HG03457 (cell line): Measurements from ENCODE around the gene PDCD6IP.
"Not testable (repeated sequence)": the region's sequence is repeated elsewhere in the genome, so short reads cannot be mapped to it uniquely, and the experiment has no call there.

Experiments used
- ATAC-seq: cut with Tn5 transposase; IDR thresholded peaks from one replicate; pipeline ENCODE4 v1.9.1; 2021; ENCODE audit warnings: moderate number of reproducible peaks; ENCODE audit not compliant: unreplicated experiment

PDCD6IP gene

DNA sequence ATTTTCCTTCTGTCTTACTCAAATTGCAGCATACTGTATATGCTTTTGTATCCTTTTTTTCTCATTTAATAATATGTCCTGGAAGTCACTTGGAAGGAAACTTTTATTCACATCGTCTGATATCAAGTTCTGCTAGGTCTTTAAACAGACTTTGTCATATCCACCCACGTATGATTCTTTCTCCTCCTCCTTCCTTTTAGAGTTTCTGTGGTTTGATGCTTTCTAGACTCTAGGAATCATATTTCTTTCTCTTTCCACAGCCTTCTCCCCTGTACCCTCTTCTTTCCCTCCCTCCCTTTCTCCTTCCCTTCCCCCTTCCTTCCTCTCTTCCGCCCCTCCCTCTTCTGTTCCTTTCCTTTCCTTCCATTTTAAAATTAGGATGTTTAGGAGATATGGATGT lies 52.2 kb downstream of the PDCD6IP start:
- not testable (repeated sequence) for ATAC-seq

DNA sequence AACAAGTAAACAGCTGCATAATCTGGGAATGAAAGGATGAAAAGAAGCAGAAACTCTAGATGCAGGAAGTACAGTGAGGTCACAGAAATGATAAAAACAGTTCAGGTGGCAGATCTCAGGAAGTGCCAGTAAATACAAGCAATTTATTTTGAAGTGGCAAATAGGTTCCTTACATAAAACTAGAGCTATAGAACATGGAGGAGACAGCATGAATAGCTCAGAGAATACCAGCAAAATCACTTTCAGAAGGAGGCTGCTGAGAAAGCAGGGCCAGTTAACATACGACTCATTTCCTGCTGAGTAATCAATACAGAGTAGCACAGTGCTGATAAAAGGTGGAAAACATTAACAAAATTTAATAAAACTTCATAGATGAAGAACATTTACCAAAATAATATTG lies 57.0 kb downstream of the PDCD6IP start:
- not testable (repeated sequence) for ATAC-seq

DNA sequence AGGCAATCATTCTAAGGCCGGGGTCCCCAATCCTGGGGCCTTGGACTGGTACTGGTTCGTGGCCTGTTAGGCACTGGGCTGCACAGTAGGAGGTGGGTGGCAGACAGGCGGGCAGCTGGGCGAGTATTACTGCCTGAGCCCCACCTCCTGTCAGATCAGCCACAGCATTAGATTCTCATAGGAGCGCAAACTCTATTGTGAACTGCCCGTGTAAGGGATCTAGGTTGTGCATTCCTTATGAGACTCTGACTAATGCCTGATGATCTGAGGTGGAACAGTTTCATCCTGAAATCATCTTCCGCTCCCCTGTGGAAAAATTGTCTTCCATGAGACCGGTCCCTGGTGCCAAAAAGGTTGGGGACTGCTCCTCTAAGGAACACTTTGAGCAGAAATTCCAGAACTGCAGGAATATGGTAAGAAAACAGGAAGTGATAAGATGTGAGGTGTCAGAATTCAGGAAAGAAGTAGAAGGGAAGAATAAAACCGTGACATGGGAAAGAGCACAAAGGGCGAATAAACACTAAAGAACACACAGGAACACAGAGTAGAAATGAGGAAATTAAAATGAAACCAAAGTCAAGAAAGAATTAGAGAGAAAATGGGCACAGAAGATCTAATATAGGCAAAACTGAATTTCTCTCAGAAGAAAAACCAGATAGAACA lies 57.6 kb downstream of the PDCD6IP start:
- ATAC-seq, result no peak

DNA sequence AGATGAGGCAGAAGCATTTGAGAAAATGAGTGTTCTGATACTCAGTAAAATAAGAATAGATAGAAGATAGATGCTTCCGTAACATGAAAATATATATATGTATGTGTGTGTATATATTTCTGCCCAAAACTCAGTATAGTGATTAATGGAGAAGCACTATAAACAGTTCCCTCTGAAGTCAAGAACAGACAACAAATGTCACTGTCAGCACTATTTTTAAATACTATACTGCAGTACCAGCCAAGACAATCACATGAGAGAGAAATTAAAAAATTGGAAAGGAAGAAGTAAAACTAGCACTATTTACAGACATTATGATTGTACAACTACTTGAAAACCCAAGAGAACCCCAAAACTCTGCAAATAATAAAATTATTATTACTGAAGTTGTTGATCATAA lies 59.3 kb downstream of the PDCD6IP start:
- not testable (repeated sequence) for ATAC-seq

DNA sequence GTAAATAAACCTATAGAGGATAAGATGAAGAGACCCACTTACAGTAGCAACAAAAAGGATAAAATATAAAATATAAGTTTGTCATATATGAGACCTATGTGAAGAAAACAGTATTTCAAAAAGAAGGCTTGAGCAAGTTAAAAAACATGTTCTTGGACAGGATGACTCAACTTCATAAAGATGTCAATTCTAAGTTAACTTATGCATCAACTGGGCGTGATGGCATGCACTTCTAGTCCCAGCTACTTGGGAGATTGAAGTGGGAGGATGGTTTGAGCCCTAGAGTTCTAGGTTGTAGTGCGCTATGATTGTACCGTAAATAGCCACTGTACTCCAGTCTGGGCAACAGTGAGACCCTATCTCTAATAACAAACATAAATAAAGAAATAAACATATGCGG lies 59.7 kb downstream of the PDCD6IP start:
- ATAC-seq, result no peak

DNA sequence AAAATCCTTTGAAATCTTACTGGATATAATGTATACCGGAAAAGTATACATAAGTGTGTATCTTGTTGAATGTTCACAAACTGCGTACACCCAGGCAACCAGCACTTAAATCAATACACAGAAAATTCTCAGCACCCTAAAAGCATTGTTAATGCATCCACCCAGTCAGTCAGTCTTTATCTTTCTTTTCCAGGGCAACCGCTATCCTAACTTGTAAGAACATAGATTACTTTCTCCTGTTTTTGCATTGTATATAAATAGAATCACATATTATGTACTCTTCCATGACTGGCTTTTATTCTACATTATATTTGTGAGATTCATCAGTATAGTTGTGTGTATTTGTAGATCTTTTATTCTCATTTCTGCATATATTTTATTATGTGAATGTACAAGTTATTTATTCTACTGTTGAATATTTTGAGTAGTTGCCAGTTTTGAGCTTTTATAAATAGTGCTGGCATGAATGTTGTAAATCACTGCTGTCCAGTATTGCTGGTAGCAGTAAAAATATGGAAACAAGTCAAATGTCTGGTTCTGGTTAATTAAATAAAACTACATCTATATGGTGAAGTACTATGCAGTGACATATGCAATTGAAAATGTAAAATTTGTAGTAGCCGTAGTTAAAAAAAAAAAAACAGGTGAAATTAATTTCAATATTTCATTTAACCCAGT lies 62.1 kb downstream of the PDCD6IP start:
- no peak for ATAC-seq

GRCh38 chr3:33865133-33865532 lies 66.7 kb downstream of the PDCD6IP start:
- ATAC-seq, result no peak

DNA sequence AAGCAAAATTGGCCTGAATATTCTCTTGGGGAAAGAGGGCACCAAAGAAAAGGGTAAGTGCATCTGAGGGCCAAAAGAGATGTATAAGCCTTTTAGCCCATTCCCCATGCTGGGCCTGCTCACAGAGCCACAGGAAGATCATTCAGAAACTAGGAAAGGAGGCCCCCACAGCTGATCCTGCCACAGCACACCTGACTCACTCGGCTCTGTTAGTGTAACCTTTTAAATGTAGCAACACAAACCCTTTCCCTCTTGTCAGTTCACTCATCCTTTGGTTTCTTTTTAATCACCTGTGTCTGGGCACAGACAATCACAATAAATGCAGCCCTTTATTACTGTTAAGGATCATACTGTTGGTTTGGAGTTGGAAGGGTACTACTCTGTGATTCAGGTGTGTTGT lies 69.9 kb downstream of the PDCD6IP start:
- ATAC-seq, result no peak

DNA sequence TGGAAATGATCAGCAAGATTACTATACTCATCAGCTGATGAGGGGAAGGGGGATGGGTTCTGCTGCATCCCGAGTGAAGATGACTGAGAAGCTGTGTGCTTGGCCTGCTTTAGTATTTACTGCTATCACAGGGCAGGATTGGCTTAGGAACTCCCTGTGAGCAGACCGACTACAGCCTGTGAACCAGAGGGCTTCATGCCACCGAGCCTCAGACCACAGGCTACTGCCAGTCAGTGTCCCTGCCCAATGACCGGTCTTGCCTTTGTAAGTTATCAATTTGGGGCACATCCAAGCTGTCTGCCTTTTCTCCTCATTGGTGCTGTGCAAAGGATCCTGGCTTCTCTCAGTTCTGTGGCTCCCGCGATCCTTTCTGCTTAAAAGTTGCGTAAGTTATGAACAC lies 71.5 kb downstream of the PDCD6IP start:
- ATAC-seq, result no peak

GRCh38 chr3:33874815-33875214 lies 76.4 kb downstream of the PDCD6IP start:
- ATAC-seq, result no peak

- no peak for ATAC-seq
These were observed 77.2 kb downstream of the PDCD6IP start for GRCh38 chr3:33875680-33876079.

DNA sequence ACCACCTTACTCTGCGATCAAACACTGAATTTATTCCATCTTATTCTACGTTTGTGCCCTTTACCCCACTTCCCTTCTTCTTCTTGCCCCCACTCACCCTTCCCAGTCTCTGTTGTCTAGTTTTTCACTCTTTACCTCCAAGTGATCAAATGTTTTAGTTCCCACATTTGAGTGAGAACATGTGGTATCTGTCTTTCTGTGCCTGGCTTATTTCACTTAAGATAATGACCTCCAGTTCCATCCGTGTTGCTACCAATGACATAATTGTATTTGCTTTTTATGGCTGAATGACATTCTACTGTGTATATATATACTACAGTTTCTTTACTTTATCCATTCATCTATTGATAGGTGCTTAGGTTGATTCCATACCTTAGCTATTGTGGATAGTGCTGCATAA lies 78.8 kb downstream of the PDCD6IP start:
- ATAC-seq, result no peak

DNA sequence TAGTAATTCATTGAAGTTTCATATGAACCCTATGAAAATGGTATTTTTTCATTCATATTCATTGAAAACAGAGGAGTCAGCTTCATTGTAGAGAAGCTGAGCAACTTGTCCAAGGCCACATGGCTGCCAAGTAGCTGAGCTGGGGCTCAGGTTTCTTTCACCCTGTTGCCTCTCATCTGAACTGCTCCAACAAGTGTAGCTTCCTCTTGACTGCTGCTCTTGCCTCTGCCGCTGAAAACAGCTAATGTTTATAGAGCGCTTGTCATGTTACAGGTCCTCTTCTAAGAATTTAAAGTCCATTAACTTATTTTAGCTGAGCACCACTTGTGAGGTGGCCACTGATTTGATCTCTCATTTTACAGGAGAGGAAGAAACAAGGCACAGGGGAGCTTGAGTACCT lies 81.1 kb downstream of the PDCD6IP start:
- no peak for ATAC-seq

DNA sequence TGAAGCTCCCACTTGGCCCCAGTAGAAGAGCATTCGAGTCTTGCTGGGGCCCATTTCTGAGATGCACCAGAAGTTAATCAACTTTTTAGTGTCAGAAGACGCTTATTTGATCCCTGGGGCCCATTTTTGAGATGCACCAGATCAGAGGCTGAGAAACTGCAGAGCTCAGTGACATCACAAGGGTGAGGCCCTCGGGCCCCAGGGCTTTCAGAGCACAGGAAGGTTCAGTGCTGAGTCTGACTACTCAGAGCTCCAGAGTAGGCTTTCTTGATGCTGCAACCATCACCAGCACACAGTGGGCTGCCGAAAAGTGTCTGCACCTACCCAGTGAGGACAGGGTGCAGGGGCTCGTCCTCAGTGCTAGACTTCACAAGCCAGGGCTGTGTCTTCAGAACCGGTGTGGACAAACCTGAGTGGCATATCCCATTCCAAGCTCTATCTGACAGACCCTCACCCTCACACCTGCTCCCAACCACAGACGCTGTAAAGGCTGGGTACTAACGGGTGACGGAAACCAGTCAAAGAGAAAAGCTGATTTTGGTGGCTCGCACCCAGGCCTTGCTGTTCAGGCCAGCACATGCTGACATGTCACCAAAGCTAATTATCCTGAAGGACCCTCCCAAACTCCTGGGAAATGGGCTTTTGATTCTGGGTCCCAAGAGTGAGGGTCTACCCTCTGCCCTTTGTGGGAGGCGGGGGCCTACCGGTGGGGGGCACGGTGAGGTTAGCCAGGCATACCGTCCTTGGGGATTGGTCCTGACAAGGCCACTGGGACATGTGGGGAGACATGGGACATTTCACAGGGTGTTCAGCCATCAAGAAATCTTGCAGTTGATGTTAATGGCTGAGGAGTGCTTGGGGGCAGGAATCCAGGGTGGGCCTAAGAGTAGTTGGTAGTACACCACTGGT lies 83.0 kb downstream of the PDCD6IP start:
- no peak for ATAC-seq

GRCh38 chr3:33882296-33882695 lies 83.9 kb downstream of the PDCD6IP start:
- no peak for ATAC-seq

- ATAC-seq, result no peak
These were observed 85.1 kb downstream of the PDCD6IP start for GRCh38 chr3:33883538-33883950.

DNA sequence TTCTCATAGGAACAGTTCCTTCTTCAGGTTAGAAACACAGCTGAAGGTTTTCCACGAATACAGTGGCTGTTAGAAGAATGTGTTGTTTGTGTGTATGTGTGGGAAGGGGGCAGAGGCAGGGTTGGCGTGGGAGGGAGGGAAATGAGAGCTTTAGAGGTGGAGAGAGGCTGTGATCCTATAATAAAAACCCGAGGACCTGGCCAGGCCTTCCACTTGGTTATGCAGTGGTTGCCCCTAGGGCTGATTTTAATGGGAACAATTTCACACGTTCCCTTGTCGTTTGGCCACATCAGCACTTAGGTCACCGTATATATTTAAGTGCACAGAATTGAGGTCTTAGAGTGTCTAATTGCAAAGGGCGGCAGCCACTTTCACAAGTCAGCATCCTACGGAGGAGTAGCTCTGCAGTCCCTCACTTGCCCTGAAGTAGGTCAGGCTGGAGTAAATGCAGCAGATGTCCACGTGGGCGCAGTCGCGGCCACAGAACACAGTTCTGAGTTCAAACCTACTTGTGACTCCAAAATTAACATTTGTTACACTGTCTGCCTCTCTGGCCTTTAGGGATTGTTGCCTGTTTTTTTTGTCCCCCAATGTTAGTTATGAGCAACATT lies 85.6 kb downstream of the PDCD6IP start:
- no peak for ATAC-seq

- no peak for ATAC-seq
These were observed 86.3 kb downstream of the PDCD6IP start for GRCh38 chr3:33884701-33885100.

DNA sequence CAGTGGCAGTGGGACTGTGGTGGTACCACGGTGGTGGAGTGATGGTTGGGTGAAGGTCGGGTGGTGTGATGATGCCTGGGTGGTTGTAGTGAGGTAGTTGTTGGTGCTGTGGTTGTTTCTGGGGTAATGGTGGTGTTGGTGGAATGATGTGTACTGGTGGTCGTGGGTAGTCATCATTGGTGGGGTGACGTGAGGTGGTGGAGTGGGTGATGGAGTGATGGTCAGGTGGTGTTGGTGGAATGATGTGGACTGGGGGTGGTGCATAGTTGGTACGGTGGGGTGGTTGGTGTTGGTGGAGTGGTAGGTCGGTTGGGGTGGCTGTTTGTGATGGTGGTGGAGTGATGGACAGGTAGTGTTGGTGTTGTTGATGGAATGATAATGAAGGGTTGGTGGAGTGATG lies 87.1 kb downstream of the PDCD6IP start:
- ATAC-seq, result no peak

GRCh38 chr3:33886015-33886414 lies 87.6 kb downstream of the PDCD6IP start:
- no peak for ATAC-seq

DNA sequence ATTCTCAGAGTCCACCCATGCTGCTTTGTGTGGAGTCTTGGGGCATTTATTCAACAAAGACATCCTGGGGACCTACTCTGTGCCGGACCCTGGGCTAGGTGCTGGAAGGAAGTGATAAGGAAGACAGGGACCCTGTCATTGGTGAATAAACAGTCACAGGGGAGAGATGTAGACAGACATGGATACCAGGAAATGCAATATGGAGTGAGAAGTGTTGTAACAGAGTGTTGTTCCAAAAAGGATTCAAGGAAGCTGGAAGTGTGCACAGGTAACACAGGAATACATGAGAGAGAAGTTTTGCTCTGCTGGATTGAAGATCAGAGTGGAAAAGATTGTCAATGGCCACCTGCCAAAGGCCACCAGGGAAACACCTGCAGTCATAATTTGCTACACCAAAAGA lies 89.0 kb downstream of the PDCD6IP start:
- no peak for ATAC-seq
